ENCODE data around the gene TARS2.
A peak's percentile ranks its signal among the peaks of the same experiment; 100 is the strongest.

The TARS2 gene

DNA sequence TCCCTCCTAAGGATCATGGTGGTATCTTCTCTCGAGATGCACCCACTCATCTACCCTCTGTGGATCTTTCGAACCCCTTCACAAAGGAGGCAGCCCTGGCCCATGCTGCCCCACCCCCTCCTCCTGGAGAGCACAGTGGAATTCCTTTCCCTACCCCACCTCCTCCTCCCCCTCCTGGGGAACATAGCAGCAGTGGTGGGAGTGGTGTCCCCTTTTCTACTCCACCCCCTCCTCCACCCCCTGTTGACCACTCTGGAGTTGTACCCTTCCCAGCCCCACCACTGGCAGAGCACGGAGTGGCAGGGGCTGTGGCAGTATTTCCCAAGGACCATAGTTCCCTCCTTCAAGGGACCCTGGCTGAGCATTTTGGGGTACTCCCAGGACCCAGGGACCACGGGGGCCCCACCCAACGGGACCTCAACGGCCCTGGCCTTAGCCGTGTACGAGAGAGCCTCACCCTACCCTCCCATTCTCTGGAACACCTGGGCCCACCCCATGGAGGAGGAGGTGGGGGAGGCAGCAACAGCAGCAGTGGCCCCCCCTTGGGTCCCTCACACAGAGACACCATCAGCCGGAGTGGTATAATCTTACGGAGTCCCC lies 14.5 kb upstream of the TARS2 start:
- TF ChIP-seq, protein P1, sequence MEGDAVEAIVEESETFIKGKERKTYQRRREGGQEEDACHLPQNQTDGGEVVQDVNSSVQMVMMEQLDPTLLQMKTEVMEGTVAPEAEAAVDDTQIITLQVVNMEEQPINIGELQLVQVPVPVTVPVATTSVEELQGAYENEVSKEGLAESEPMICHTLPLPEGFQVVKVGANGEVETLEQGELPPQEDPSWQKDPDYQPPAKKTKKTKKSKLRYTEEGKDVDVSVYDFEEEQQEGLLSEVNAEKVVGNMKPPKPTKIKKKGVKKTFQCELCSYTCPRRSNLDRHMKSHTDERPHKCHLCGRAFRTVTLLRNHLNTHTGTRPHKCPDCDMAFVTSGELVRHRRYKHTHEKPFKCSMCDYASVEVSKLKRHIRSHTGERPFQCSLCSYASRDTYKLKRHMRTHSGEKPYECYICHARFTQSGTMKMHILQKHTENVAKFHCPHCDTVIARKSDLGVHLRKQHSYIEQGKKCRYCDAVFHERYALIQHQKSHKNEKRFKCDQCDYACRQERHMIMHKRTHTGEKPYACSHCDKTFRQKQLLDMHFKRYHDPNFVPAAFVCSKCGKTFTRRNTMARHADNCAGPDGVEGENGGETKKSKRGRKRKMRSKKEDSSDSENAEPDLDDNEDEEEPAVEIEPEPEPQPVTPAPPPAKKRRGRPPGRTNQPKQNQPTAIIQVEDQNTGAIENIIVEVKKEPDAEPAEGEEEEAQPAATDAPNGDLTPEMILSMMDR (conservative IDR thresholded peaks at IDR 0.05; ENCODE audit: low read depth, low read length), result no peak

DNA sequence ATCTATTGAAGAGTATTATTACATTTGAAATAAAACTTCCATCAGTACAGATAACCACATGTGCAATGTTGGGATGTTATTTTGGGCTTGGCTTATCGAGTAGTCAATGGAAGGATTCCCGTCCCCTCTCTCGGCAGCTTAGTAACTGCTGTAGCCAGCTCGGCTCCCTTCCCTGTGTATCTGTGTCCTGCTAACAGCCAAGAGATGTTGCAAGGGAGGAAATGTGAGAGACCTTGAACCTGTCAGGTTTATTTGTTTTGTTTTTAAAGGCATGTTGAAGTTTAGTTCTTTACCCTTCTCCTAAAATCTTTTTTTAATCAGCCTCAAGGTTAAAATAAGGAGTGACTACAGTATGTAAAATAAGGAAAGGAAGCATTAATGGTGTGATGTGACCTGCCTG lies 13.6 kb upstream of the TARS2 start:
- TF ChIP-seq, protein P1 (conservative IDR thresholded peaks at IDR 0.05; ENCODE audit: low read depth, low read length), result no peak
- DNase-seq (ENCODE audit: low read depth), result peak; percentile 58

More for the DNA sequence above, 14.5 kb upstream of the TARS2 start:
- no peak overlapping the region for H3K4me3 ChIP-seq (ENCODE audit: low read depth, low read length)
- no peak for DNase-seq (ENCODE audit: low read depth)

DNA sequence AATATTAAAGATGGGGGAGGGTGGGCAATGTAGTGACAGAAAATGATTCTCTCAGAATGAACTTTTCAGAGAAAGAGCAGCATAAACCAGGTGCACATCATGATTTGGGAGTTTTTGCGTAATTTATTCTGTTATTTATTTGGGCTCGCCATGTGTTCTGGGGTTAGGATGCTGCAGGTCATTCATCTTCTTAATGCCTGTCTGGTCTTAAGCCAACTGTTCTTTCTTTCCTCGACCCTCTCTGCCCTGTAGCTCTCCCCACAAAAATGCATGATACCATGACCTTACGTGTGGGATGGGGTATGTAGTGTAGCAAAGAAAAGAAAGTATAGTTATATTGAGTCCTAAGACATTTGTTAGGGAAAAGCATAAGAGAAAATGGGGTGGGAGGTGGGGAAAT lies 12.3 kb upstream of the TARS2 start:
- no peak overlapping the region for H3K4me3 ChIP-seq (ENCODE audit: low read depth, low read length)
- DNase-seq (ENCODE audit: low read depth), result peak; percentile 42
- TF ChIP-seq, protein P1 (conservative IDR thresholded peaks at IDR 0.05; ENCODE audit: low read depth, low read length), result no peak

More for the DNA sequence above, 13.6 kb upstream of the TARS2 start:
- H3K4me3 ChIP-seq (ENCODE audit: low read depth, low read length), result no peak overlapping the region

- TF ChIP-seq, protein P1 (conservative IDR thresholded peaks at IDR 0.05; ENCODE audit: low read depth, low read length), result no peak
- DNase-seq (ENCODE audit: low read depth), result no peak
- H3K4me3 ChIP-seq (ENCODE audit: low read depth, low read length), result no peak overlapping the region
Observed at GRCh38 chr1:150476754-150477153, 10.5 kb upstream of the TARS2 start.

GRCh38 chr1:150477320-150477719 lies 9.9 kb upstream of the TARS2 start:
- DNase-seq (ENCODE audit: low read depth), result no peak
- no peak overlapping the region for H3K4me3 ChIP-seq (ENCODE audit: low read depth, low read length)
- TF ChIP-seq, protein P1 (conservative IDR thresholded peaks at IDR 0.05; ENCODE audit: low read depth, low read length), result no peak

DNA sequence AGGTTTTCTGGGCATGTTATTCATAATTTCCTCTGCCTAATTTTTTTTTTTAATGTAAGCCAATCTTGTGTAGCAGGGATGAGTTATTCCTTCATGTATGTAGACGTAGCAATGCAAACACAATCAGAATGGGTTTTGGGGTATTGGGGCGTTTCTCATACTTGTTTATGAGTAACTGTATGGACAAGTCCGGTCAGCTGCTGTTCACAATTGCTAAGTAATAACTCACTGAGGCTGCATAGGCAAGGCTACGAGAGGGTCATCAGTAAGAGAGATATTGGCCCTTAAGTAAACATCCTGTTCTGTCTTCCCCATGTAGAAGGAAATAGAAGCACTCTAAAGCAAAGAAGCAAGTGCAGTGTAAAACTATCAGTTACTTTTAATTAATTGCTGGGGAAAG lies 9.5 kb upstream of the TARS2 start:
- TF ChIP-seq, protein P1 (conservative IDR thresholded peaks at IDR 0.05; ENCODE audit: low read depth, low read length), result no peak
- peak; percentile 82 for DNase-seq (ENCODE audit: low read depth)
- no peak overlapping the region for H3K4me3 ChIP-seq (ENCODE audit: low read depth, low read length)

DNA sequence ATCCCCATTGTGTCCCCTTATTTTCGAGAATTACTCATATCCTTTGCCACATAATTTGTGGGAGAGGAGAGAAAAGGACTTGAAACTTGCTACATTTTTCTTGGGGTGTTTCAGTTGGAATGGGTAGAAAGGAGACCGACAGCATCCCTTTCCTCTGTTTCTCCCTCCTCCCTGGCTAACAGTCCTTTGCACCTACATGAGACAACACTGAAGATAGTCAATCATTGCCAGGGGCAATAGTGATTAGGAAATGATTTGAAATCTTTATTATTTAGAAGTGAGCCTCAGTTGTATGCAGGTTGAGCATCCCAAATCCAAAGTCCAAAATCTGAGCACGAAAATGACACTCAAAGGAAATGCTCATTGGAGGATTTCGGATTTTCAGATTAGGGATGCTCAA lies 7.8 kb upstream of the TARS2 start:
- H3K4me3 ChIP-seq (ENCODE audit: low read depth, low read length), result no peak overlapping the region
- DNase-seq (ENCODE audit: low read depth), result no peak
- TF ChIP-seq, protein P1 (conservative IDR thresholded peaks at IDR 0.05; ENCODE audit: low read depth, low read length), result no peak
